Fibroblast of gingiva (primary cell): ENCODE measurements around the gene UST.
"Not testable (repeated sequence)": the region's sequence is repeated elsewhere in the genome, so short reads cannot be mapped to it uniquely, and the experiment has no call there.

Source experiments
- DNase-seq: peaks from one replicate; pipeline ENCODE4 v3.0.0-alpha.2; 2011; ENCODE audit warnings: low read depth

UST gene

DNA sequence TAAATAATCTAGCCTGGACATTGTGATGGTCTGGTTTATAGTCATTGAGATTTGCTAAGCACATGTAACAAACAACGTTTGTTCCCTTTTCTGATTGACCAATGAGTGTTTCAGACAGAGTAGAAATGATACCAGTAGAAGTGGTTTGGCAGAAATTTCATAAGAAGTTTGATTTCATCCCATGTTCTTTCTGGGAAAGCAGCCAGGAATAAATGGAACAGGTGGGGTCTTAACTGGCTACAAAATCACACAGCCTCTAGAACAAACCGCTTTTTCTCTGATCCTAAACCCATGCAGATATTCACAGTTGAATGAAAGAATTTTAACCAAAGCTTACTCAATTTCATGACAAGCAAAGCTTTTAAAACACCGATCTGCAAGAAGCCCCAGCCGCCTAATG lies 227.5 kb downstream of the UST start:
- no peak for DNase-seq

DNA sequence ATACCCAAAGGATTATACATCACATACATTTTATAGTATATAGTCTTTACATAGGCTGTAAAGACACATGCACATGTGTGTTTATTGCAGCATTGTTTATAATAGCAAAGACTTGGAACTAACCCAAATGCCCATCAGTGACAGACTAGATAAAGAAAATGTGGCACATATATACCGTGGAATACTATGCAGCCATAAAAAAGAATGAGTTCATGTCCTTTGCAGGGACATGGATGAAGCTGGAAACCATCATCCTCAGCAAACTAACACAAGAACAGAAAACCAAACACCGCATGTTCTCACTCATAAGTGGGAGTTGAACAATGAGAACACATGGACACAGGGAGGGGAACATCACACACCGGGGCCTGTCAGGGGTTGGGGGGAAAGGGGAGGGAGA lies 231.5 kb downstream of the UST start:
- DNase-seq = not testable (repeated sequence)

DNA sequence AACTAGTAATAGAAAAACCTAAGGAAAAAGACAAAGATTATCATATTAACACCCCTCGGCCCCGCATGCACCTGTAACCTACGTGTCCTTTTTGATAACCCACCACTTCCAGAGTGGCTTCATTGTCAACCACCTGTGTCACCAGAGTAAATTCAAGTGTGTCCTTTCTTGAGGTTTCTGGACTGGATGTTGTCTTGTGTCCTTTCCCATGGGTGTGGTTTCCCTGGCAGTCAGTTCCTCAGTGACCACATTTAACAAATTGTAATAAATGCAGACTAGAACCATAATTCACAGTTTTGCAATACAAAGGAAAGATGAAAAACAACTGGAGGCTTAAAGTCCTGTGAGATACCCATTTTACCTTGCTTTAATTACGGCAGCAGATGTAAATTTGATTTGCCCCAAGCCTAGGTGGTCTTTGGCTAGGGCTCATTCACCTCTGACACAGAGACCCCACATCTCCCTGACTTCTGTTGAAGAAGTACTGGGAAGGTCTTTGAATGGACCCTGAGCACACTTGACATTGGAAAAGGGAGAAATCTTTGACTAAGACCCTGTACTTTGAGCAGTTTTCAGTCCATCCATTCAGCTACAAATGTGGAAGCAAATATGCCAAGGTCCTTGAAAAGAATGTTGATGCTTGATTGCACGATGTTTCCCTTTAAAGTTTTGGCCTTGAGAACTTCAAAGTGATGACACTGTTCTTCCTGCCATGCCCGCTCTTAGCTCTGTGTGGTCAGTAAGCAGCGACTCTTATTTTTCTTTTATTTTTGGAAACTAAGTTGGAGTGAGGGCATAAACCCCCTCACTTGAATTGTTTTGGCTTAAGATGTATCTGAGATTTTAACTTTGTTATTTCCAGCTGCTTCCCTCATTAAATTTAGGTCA lies 232.4 kb downstream of the UST start:
- DNase-seq = no peak

DNA sequence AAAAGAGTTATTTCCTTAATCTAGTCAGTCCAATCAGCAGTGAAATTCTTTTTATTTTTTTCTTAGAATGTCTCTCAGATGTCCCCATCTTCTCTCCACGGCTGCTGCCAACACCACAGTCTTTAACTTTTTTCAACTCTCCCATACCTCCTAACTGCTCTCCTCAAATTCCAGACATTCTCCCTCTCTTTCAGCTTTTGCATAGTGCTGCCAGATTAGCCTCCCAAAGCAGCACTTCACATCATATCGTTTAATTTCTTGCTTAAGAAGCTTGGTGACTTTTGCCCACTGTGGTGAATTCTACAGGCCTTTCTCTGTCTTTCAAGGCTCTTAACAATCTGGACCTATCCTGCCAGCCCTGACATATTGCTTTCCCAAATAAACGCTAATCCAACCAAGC lies 233.4 kb downstream of the UST start:
- DNase-seq = no peak

DNA sequence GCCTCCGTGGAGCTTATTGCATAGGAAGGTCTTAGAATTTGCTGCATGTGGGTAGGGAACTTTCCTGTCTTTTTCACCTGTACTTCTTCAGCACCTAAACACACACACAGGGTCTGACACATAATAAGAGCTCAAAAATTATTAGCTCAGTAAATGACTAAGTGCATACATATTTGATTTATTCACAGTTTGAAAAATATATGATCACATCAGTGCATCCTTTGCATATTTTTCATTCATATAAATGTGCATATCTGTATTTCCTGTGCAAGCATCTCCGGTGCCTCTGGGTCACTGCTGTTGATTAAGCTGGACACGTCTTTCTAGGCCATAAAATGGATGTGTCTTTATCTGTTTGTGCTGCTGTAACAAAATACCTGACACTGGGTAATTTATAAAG lies 234.7 kb downstream of the UST start:
- DNase-seq = no peak

DNA sequence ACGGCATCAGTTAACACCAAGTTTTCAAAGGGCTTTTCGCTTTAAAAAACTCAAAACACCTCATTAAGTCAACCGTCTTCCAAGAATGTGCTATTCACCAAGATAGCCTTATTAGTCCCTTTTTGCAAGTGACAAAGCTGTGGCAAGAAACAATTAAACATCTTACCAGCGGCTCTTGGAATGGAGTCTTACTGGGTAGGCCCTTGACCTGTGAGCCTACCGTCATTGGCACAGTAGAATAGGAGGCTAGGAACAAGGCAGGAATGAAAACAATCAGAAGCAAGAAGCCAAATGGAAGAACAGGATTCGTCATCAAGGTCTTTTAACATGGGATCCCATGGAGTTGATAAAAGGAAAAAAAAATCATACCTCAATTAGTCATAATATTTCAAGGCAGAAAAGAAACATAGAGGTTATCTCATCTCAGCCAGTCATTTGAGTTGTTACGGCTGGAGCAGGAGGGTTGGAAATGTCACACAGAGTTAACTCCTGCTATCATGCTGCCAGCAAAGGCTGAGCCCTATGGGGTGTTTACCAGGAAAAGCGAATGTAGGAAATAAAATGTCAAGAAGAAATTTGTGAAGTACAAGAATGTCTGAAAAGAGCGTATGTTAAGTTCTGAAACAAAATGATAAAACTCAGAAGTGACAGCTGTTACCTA lies 236.4 kb downstream of the UST start:
- DNase-seq = no peak

DNA sequence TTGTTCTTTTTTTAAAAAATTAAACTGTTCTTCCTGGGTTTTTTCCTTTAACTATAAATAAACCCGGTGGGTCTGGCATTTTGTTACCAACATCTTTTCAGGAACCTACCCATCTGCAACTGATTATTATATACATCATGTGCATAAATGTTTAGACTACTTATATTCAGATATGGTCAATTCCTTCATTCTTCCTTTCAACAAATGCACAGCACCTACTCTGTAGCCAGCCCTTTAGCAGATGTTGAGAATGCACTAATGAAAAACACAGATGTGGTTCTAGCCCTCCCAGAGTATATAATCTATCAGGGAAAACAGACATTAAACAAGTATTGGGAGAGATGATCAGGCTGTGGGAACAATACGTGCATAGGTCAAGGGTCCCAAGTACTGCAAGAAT lies 237.1 kb downstream of the UST start:
- no peak for DNase-seq

DNA sequence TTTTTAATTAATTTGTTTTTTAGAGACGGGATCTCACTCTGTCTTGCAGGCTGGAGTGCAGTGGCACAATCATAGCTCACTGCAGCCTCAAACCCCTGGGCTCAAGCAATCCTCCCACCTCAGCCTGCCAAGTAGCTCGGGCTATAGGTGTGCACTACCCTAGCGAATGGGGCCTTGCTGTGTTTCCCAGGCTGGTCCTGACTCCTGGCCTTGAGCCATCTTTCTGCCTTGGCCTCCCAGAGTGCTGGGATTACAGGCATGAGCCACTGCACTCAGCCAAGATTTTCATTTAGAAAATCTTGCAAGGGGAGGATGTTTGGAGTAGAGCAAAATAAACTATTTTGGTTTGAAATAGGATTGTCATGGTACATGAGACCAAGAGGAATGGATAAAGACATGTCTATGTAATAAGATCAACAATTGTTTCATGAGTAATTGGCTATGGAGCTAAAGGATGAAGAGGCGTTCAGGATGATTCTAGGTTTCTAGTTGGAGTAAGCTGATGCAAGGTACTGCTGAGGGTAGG lies 237.8 kb downstream of the UST start:
- no peak for DNase-seq

DNA sequence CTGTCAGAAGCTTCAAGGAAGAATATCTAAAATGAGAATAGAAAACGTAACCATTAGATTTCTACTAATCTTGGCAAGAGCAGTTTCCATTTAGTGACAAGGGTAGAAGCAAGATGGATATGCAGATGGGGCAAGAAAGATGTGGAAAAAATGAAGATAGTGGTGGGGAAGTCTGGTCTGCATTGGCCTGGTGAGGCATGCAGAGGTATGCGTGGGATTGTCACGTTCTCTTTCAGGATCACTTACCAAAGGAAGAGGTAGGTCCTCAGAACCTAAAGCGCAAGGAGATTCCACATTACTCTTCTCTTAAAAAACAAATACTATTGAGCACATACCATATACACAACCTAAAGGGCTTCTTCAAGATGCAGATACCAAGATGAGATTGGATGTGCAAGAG lies 238.7 kb downstream of the UST start:
- DNase-seq = no peak

DNA sequence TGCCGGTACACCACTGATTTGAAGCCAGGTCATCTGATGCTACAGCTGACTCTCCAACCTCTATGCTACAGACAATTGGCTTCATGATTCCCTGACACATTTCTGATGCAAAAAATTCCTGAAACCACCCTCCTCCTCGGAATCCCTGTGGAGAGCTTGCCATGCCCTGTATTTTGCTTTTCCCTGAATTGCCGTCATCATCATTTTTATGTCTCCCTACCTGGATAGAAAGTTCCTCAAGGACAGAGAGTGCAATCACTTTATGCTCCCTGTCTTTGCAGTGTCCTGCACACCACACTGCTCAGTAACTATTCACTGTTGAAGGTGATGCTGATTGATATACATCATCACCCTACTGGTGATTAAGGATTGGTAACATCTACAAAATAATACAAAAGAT lies 239.8 kb downstream of the UST start:
- no peak for DNase-seq

DNA sequence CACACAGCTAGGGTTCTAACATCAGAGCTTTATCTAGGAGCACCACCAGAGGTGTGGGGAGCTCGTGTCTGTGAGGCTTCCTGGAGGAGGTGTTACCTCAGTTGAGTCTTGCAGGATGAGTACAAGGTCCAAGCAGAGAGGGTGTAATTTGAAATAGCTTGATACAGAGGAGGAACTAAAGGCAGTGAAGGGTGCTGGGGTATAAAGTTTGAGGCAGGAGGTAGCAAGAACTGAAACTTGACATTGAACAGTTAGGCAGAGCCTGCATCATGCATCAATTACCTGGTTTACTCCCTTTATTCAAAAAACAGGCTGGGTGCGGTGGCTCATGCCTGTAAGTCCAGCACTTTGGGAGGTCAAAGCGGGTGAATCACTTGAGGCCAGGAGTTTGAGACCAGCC lies 241.2 kb downstream of the UST start:
- no peak for DNase-seq

DNA sequence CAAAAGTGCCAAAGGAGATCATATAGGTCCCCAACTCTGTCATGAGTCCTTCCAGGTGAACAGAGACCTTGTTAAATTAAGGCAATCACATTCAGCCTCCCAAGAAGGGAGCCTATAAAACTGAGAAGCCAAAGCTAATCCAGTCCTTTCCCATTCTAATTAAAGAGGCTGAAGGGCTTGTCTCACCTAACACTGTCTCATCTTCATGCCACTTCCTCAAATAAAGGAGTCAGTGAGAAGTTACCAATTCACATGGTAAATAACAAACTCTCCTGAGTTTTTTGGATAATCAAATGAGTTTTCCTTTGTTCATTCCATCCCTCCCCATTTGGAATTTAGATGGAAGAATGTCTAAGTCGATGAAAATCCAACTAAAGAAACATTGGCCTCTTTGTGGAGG lies 242.8 kb downstream of the UST start:
- DNase-seq = no peak

DNA sequence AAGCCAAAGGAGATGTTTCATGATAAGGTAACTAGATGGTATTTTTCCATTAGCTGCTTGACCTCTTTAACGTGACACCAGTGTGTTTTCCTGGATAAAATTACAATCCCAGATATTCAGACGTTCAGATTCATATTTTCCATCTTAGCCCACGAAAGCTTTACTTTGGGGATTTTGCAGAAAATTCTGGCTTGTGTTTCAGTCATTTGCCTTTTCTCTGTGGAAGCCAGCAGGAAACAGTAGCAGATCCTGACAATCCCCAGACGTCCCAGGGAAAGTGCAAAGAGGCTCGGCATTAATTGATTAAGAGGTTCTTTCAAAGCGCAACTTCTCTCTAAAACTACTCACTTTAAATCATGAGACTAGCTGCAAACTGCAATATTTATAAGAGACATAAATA lies 243.6 kb downstream of the UST start:
- no peak for DNase-seq

DNA sequence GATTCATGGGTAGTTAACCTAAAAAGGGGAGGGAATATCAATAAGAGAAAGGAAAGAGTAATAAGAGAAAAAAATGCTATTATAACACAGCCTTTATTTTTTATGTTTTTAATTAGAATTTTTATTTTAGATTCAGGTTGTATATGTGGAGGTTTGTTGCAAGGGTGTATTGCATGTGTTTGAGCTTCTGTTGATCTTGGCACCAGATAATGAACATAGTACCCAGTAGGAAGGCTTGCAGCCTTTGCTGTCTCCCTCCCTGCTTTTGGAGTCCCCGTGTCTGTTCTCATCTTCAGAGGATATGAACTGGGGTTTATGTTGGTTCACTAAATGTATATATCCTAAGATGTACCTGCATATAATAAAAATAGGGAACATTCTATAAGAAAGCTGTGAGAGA lies 250.0 kb downstream of the UST start:
- DNase-seq = no peak

DNA sequence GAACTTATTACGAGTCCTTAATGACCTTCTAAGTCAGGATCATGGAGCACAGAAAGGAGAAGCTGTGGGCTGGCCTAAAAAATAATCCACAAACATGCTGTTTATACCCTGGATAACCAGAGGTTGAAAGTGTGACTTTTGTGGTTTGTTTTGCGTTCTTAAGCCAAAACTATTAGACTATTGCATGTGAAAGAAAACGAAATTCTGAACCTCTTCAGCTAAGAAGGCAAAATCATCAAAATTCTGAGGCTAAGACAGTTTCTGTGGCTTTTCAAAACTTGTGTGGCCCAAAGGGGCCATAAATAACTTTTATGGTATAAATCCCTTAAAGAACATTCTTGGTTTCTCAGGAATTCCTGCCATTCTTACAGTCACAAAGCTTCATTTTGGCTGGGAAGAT lies 251.0 kb downstream of the UST start:
- peak; percentile 24 for DNase-seq

DNA sequence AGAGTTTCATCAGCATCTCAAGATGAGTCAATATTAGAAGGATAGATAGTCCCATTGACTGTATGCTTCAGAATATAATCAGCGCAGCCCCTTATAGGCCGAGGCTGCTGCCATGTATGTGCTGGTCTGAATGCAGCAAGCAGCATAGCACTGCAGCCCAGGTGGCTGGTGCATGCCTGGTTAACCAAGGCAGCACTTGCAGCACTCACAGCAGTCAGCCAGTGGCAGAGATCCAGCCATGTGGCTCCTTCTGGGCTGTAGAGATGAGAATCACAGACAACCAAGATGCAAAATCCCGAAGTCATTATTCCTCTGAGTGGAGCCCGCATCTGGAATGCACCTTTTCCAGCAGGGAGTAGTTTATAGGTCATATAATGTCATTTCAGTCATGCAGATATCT lies 251.9 kb downstream of the UST start:
- DNase-seq = no peak

DNA sequence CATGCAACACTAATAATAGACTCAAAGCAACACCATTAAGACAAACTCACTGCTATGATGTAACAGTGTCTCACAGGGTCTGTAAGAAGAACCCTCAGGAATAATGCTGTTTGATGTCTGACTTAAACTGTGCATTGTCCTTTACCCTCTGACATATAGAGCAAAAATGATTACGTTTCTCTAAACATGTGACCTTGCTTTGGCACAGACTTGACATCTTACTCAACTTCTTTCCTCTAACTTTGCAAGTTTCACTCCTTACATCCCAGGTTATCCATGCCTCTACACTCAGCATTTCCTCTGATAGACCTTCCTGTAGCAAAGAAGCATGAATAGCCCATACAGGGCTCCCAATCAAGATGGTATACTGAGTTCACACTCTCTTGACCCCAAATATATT lies 252.7 kb downstream of the UST start:
- DNase-seq = peak; percentile 51

DNA sequence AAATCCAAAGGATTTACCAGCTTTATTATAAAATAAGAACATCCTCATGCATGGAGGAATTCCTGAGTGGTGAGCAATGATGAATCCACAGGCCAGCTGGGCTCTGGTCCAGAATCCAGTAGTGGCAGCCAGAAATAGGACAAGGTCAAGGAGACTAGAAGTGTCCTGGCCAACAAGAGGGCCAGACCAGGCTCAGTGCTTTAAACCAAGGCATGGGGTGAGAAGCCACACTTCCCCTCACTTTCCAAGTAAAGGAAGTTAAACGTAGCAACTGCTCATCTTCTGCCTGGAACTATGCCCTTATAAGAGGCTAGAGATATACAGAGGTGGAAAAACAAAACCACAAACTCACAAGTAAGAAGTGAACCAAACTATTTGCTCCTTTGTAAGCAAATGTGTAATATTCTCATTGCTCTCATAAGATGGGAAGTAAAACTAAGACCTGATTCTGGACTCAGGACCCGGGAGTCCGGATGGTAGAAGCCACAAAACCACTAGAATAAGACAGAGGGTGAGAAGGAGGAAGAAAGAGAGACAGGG lies 253.2 kb downstream of the UST start:
- peak; percentile 78 for DNase-seq

DNA sequence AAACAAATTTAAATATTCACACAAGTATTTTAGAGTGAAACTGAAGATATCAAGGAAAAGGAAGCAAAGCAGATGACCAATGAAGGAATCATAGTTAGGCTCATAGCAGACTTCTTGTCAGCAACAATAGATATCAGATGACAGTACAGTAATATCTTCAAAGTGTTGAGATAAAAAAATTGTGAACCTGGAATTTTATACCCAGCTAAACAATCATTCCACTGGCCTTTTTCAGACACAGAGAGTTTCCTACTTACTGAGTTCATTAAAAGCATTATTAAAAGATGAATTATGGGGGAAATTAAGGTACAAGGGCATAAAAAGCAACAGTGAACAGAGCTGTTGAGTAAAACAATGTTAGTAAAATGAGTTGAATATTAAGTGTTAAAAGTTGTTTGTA lies 254.6 kb downstream of the UST start:
- no peak for DNase-seq

DNA sequence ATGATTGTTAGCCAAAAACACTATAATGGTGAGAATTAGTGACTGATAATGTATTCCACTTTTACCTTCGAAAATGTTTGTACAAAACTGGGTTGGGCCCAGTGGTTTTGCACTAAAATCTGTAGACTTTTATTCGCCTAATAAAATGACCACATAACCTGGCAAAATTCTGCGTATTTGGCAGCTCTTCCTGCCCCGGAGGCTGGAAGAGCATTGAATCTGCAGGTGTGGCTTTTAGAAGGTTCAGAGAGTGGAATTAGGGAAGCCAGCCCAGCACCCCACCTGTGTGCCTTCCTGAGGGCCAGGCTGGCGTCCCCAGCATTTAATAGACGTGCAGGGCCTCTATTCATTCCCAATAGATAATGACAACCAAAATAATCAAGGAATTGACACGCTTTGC lies 256.7 kb downstream of the UST start:
- DNase-seq = no peak

DNA sequence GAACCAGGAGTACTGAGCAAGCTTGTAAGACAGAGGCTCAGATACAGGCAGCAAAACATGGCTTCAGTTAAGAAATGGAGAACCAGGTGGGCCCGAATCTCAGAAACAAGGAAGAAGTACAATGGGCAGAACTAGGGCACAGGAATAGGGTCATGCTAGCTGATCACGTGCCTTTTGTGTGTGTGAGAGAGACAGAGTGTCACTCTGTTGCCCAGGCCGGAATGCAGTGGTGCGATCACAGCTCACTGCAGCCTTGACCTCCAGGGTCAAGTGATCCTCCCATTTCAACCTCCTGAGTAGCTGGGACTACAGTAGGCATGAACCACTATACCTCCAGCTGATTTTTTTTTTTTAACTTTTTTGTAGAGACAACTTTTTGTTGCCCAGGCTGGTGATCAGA lies 257.8 kb downstream of the UST start:
- no peak for DNase-seq

DNA sequence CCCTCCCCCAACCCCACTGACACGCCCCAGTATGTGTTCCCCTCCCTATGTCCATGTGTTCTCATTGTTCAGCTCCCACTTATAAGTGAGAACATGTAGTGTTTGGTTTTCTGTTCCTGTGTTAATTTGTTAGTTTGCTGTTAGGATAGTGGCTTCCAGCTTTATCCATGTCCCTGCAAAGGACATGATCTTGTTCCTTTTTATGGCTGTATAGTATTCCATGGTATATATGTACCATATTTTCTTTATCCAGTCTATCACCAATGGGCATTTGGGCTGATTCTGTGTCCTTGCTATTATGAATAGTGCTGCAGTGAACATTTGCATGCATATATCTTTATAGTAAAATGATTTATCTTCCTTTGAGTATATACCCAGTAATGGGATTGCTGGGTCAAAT lies 259.4 kb downstream of the UST start:
- DNase-seq = not testable (repeated sequence)

DNA sequence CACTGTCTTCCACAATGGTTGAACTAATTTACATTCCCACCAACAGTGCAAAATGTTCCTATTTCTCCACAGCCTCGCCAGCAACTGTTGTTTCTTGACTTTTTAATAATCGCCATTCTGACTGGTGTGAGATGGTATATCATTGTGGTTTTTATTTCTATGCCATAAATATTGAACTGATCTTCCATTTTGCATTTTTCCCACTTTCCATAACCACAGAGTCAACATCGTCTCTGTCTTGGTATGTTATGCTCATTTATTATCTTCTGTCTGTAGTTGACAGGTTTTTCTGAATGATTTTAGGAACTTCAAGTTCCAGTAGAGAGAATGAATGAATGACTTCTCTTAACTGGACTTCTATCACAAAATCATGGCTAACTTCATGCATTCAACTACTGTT lies 259.8 kb downstream of the UST start:
- DNase-seq = no peak
